Spleen (tissue), 11 donors: Measurements from ENCODE around the gene DCAF8. TPM values are rescaled to one million over a fixed set of nuclear protein-coding genes. Genes with fewer than 3 reads are reported as not detected.

Experiments used
- DNase-seq: peaks from one replicate; pipeline ENCODE4 v3.0.0-alpha.2; 2020
- H3K27ac ChIP-seq, 8 donors: fragments of 200-600 bp; sonication (generic) in 7 of 8; 1 replicate in 4 of 8; 2 replicates in 4 of 8; pipeline versions ENCODE4 v1.5.0 to v1.8.0; 2016 to 2021; ENCODE audit warnings: inconsistent platforms in 4 of 8, mild to moderate bottlenecking in 4 of 8, moderate library complexity in 1 of 8
- H3K27me3 ChIP-seq, 7 donors: fragments of 200-600 bp; sonication (generic) in 6 of 7; replicated peaks in 1 of 7; 1 replicate in 4 of 7; 2 replicates in 3 of 7; pipeline versions ENCODE4 v1.5.0 to v1.8.0; 2016 to 2021; ENCODE audit warnings: inconsistent platforms in 3 of 7, mild to moderate bottlenecking in 1 of 7
- H3K36me3 ChIP-seq, 6 donors: fragments of 200-600 bp; sonication (generic) in 5 of 6; 1 replicate in 4 of 6; 2 replicates in 2 of 6; pipeline versions ENCODE4 v1.5.0 to v1.8.0; 2016 to 2021; ENCODE audit warnings: inconsistent platforms in 2 of 6
- H3K4me1 ChIP-seq, 6 donors: fragments of 200-600 bp; sonication (generic) in 5 of 6; 1 replicate in 3 of 6; 2 replicates in 3 of 6; pipeline versions ENCODE4 v1.5.0 to v1.8.0; 2016 to 2021; ENCODE audit warnings: inconsistent platforms in 3 of 6
- H3K4me3 ChIP-seq, 8 donors: fragments of 200-600 bp; sonication (generic) in 7 of 8; 1 replicate in 4 of 8; 2 replicates in 4 of 8; pipeline versions ENCODE4 v1.5.0 to v1.8.0; 2016 to 2021; ENCODE audit warnings: inconsistent platforms in 4 of 8, mild to moderate bottlenecking in 4 of 8, moderate library complexity in 2 of 8
- H3K9me3 ChIP-seq, 8 donors: fragments of 200-600 bp; sonication (generic) in 7 of 8; 1 replicate in 4 of 8; 2 replicates in 4 of 8; pipeline versions ENCODE4 v1.5.0 to v1.8.0; 2016 to 2021; ENCODE audit warnings: inconsistent platforms in 4 of 8
- CTCF ChIP-seq, 11 experiments: fragments of 200-600 bp in 7 of 11; fragments of 450-650 bp in 4 of 11; sonication (generic) in 4 of 11; IDR thresholded peaks in 8 of 11; conservative IDR thresholded peaks in 3 of 11; 1 replicate in 7 of 11; 2 replicates in 4 of 11; pipeline versions ENCODE4 v1.4.0 to v1.8.0; 2016 to 2021; ENCODE audit warnings: antibody characterized with exemption in 11 of 11, inconsistent platforms in 4 of 11, mild to moderate bottlenecking in 1 of 11
- POLR2A ChIP-seq, 3 donors: fragments of 450-650 bp; IDR thresholded peaks; one replicate each; pipeline ENCODE4 v1.5.1; 2017; ENCODE audit warnings: antibody characterized with exemption in 3 of 3, mild to moderate bottlenecking in 1 of 3
- POLR2AphosphoS5 ChIP-seq, 3 donors: sonication (generic); formaldehyde crosslinking; IDR thresholded peaks; one replicate each; pipeline ENCODE4 v1.5.1; 2017; ENCODE audit warnings: antibody characterized with exemption in 3 of 3
- WGBS, 5 donors: extraction: QIAGEN DNeasy Blood & Tissue Kit in 3 of 5; methylation state at CpG; one replicate each; pipeline versions ENCODE4 v1.1.5 to v1.1.7; 2013 to 2018; 5-methylcytosine and 5-hydroxymethylcytosine counted together
- intact Hi-C: fragments of 100-400 bp; cut with DNase I; formaldehyde crosslinking; loops from one replicate; pipeline ENCODE4 v1.15.0; 2023; ENCODE audit warnings: low total_unique reads
- polyA plus RNA-seq, 3 donors: library from polyadenylated mRNA; stranded (reverse); fragments of 200-250 nt; gene quantifications; one replicate each; pipeline ENCODE4 v1.2.1, GENCODE V29; 2013
- total RNA-seq, 7 donors: library from RNA; depleted of rRNA in 3 of 7; stranded (reverse); fragments of >200 nt in 3 of 7; fragmentation: NEBNext Ultra II Directional in 4 of 7; extraction: Animal tissue kit (Norgen Biotek cat#: 25700) in 4 of 7; gene quantifications; one replicate each; pipeline versions ENCODE4 v1.1.0 to v1.2.1, GENCODE V29; 2016 to 2021
- donor health status: healthy with polysubstance abuse.
- donor health status: DM: no; HTN: no; CAD: no; lungs with moderate emphysema.
- donor health status: DM: no; HTN: no; CAD: no.
- donor health status: Bipolar disorder and iron deficiency.
- donor health status: healthy.
- donor health status: DM: no; HTN: no; CAD: no.
- donor health status: DM: yes; HTN: yes; CAD: no.

Gene DCAF8
- total and polyA plus RNA-seq, 10 donors = 59.4 to 210 (median 148) TPM

GRCh38 chr1:160189649-160190625 lies 72.4 kb downstream of the DCAF8 start, which contains the start of gene CASQ1:
CASQ1 (plus strand) TSS chr1:160190575; CDS start chr1:160190752, 177 bp downstream.
- intact Hi-C loops = loop anchor here (5.0 to 10.0 kb wide), 3 partner anchors 85 to 187 kb away; no protein-coding TSS in a partner anchor
- no peak for DNase-seq
- no peaks in the 10 kb centered on the region for H3K9me3 ChIP-seq
- no peak within 1 kb of the TSS for H3K27ac ChIP-seq
- no peak within 1 kb of the TSS for H3K4me3 ChIP-seq
- no peaks in the 10 kb centered on the region for H3K27me3 ChIP-seq
- peaks cover 0 to 21% (median 12%) of the 10 kb centered on the region in 6 donors for H3K4me1 ChIP-seq
- WGBS, 5 donors = 78 to 83% (median 81%) methylated on average over 14 to 15 of the region's 15 CpGs
- TF ChIP-seq CTCF (IDR thresholded peaks at IDR 0.05 in 8 of 11, conservative IDR thresholded peaks at IDR 0.05 in 3 of 11) (no peak), POLR2AphosphoS5 (IDR thresholded peaks at IDR 0.05) (no peak), POLR2A (IDR thresholded peaks at IDR 0.05) (no peak)
- no peaks in the 10 kb centered on the region for H3K36me3 ChIP-seq

- no peaks in the 10 kb centered on the region for H3K9me3 ChIP-seq
- no peaks in the 10 kb centered on the region for H3K36me3 ChIP-seq
- WGBS, 5 donors = 81 to 89% (median 82%) methylated on average over 7 of the region's 7 CpGs
- H3K27me3 ChIP-seq = no peaks in the 10 kb centered on the region
- H3K27ac ChIP-seq = no peak overlapping the region
- no peak for DNase-seq
- no peak overlapping the region for H3K4me3 ChIP-seq
- intact Hi-C loops = loop anchor here (10.0 kb wide), 1 partner anchor 84 kb away; no protein-coding TSS in a partner anchor
- TF ChIP-seq POLR2AphosphoS5 (IDR thresholded peaks at IDR 0.05) = no peak
- no peak for TF ChIP-seq POLR2A (IDR thresholded peaks at IDR 0.05)
- no peak for TF ChIP-seq CTCF (IDR thresholded peaks at IDR 0.05 in 8 of 11, conservative IDR thresholded peaks at IDR 0.05 in 3 of 11)
- H3K4me1 ChIP-seq = peaks cover 0 to 18% (median 10%) of the 10 kb centered on the region in 6 donors
Observed at GRCh38 chr1:160188341-160188740, 74.0 kb downstream of the DCAF8 start.

- Histone ChIP-seq H3K27me3 (no peaks in the 10 kb centered on the region), H3K4me1 (peaks cover 0 to 9% (median 3%) of the 10 kb centered on the region in 6 donors), H3K4me3 (no peak overlapping the region), H3K27ac (no peak overlapping the region), H3K9me3 (no peaks in the 10 kb centered on the region), H3K36me3 (no peaks in the 10 kb centered on the region)
- no peak for TF ChIP-seq POLR2AphosphoS5 (IDR thresholded peaks at IDR 0.05)
- TF ChIP-seq CTCF (IDR thresholded peaks at IDR 0.05 in 8 of 11, conservative IDR thresholded peaks at IDR 0.05 in 3 of 11) = no peak
- TF ChIP-seq POLR2A (IDR thresholded peaks at IDR 0.05) = no peak
- intact Hi-C loops = loop anchor here (10.0 kb wide), 1 partner anchor 83 kb away; no protein-coding TSS in a partner anchor
- 71 to 85% (median 80%) methylated on average over 7 of the region's 7 CpGs for WGBS, 5 donors
- DNase-seq = no peak
Observed at GRCh38 chr1:160187407-160187806, 74.9 kb downstream of the DCAF8 start.

GRCh38 chr1:160186729-160187128 lies 75.6 kb downstream of the DCAF8 start:
- peaks cover 0 to 9% (median 3%) of the 10 kb centered on the region in 6 donors for H3K4me1 ChIP-seq
- no peak overlapping the region for H3K4me3 ChIP-seq
- 76 to 90% (median 83%) methylated on average over 2 of the region's 2 CpGs for WGBS, 5 donors
- no peaks in the 10 kb centered on the region for H3K36me3 ChIP-seq
- DNase-seq = no peak
- no peaks in the 10 kb centered on the region for H3K9me3 ChIP-seq
- intact Hi-C loops = loop anchor here (10.0 kb wide), 1 partner anchor 82 kb away; no protein-coding TSS in a partner anchor
- H3K27me3 ChIP-seq = no peaks in the 10 kb centered on the region
- no peak overlapping the region for H3K27ac ChIP-seq
- TF ChIP-seq POLR2A (IDR thresholded peaks at IDR 0.05) (no peak), CTCF (IDR thresholded peaks at IDR 0.05 in 8 of 11, conservative IDR thresholded peaks at IDR 0.05 in 3 of 11) (no peak), POLR2AphosphoS5 (IDR thresholded peaks at IDR 0.05) (no peak)
